ENCODE measurements around the gene ARSH.

DNA sequence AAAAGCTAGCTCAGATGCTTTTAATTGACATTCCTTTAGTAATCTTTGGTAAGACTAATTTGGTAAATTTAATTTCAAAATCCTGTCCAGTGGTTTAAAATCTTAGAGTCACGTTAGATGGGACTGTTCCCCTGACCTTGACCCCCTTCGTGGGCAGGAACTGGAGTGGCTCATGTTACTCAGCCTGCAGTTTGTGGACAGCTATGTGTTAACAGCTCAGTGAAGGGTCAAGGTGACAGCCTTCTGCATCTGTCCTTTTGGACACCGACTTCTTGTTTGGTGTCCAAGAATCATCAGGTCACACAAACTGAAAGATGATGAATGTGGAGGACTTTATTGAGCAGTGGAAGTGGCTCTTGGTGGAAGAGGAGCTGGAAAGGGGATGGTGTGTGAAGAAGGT lies 37.9 kb downstream of the ARSH start:
- TF ChIP-seq, protein P1, sequence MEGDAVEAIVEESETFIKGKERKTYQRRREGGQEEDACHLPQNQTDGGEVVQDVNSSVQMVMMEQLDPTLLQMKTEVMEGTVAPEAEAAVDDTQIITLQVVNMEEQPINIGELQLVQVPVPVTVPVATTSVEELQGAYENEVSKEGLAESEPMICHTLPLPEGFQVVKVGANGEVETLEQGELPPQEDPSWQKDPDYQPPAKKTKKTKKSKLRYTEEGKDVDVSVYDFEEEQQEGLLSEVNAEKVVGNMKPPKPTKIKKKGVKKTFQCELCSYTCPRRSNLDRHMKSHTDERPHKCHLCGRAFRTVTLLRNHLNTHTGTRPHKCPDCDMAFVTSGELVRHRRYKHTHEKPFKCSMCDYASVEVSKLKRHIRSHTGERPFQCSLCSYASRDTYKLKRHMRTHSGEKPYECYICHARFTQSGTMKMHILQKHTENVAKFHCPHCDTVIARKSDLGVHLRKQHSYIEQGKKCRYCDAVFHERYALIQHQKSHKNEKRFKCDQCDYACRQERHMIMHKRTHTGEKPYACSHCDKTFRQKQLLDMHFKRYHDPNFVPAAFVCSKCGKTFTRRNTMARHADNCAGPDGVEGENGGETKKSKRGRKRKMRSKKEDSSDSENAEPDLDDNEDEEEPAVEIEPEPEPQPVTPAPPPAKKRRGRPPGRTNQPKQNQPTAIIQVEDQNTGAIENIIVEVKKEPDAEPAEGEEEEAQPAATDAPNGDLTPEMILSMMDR (IDR thresholded peaks at IDR 0.05; ENCODE audit: low read depth, low read length, poor library complexity, severe bottlenecking), result no peak
- TF ChIP-seq EZH2phosphoT487 (IDR thresholded peaks at IDR 0.05; ENCODE audit: borderline replicate concordance, low read length), result no peak

All from DOHH2 (cell line).